Measurements from ENCODE around the gene C12orf50.

C12orf50 gene

DNA sequence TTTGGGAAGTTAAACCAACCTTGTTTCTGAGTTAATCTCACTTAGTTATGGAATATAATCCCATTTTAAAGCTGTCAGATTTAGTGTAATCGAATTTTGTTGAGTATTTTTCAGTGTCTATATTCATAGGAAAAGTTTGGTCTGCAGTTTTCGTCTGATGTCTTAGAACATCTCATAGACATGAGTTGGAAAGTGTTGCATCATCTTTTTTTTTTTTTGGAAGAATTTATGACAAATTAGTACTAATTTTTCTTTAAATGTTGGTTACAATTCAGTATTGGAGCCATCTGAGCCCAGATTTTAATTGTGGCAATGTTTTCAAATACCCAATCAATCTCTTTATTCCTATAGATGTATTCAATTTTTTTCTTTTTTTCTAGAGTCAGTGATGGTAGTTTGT, 27.9 kb downstream of the C12orf50 start:
- in situ Hi-C loops (cut with HindIII; ENCODE audit: low sequenced_read_pairs): no loop called here
- TF ChIP-seq, protein P1, sequence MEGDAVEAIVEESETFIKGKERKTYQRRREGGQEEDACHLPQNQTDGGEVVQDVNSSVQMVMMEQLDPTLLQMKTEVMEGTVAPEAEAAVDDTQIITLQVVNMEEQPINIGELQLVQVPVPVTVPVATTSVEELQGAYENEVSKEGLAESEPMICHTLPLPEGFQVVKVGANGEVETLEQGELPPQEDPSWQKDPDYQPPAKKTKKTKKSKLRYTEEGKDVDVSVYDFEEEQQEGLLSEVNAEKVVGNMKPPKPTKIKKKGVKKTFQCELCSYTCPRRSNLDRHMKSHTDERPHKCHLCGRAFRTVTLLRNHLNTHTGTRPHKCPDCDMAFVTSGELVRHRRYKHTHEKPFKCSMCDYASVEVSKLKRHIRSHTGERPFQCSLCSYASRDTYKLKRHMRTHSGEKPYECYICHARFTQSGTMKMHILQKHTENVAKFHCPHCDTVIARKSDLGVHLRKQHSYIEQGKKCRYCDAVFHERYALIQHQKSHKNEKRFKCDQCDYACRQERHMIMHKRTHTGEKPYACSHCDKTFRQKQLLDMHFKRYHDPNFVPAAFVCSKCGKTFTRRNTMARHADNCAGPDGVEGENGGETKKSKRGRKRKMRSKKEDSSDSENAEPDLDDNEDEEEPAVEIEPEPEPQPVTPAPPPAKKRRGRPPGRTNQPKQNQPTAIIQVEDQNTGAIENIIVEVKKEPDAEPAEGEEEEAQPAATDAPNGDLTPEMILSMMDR (IDR thresholded peaks at IDR 0.05; ENCODE audit: low read depth, low read length): no peak
- no peak for DNase-seq (ENCODE audit: low read depth, low spot score)
- H3K4me3 ChIP-seq (ENCODE audit: low read depth, low read length): no peak overlapping the region

DNA sequence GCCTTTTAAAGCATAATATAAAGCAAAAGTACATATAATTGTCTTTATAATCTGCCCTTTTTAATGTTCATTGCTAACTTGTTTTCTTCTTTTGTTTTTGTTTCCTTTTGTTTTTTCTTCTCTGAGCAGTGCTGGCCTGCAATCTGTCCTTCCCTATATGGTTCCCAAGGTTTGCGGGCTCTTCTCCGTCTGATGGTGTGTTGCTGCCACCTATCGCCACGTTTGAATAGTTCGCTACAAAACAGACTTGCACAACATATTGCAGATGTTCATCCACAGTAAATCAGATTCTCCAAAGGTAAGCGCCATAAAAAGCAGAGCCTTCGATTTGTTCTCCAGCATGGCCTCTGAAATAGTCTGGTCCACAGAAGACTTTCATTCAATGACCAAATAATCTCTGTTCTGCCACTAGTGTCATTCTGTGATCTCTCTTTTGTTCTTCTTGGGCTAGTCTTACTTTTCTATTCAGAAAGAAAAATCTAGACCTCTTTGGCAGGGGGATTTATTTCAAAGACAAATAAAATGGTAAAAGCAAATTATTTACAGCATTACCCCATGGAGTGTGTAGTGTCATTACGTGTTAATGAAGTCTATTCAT, 33.5 kb downstream of the C12orf50 start:
- in situ Hi-C loops (cut with HindIII; ENCODE audit: low sequenced_read_pairs): no loop called here
- TF ChIP-seq, protein P1 (IDR thresholded peaks at IDR 0.05; ENCODE audit: low read depth, low read length): peak; percentile 72
- DNase-seq (ENCODE audit: low read depth, low spot score): peak; percentile 74
- H3K4me3 ChIP-seq (ENCODE audit: low read depth, low read length): no peak overlapping the region

DNA sequence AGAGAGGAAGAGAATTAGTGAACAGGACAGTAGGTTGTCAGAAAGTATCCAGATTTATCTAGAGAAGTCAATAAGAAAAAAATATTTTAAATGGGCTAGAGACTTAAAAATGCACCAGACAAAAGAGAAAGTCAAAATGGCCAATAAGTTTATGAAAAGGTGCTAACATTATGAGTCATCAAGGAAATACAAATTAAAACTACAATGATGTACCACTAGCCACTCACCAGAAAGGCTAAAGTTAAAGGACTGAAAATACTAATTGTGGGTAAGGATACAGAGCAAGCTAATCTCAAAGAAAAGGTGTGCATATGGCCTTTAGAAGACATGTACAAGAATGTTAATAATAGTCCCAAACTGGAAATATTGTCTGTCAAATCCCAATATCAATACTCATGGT, 37.7 kb downstream of the C12orf50 start:
- in situ Hi-C loops (cut with HindIII; ENCODE audit: low sequenced_read_pairs): no loop called here
- TF ChIP-seq, protein P1 (IDR thresholded peaks at IDR 0.05; ENCODE audit: low read depth, low read length): no peak
- H3K4me3 ChIP-seq (ENCODE audit: low read depth, low read length): no peak overlapping the region
- no peak for DNase-seq (ENCODE audit: low read depth, low spot score)

DNA sequence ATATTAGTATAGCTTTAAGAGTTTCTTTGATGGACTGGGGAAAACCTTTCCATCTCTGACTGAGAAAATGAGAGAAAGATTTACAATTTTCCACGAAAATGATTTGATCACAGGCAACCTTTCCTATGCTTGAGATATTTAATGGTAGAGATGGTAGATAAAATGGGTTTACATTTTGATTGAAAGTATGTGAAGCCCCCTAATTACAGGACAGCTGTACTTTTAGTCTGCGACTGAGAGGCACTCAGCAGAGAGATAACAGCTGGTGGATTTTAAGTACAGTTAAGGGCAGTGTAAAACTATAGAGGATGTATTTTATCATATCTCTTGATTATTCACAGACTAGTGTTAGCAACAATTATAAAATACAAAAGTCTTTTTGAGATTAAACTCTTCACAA, 40.7 kb downstream of the C12orf50 start:
- no peak for DNase-seq (ENCODE audit: low read depth, low spot score)
- no peak overlapping the region for H3K4me3 ChIP-seq (ENCODE audit: low read depth, low read length)
- in situ Hi-C loops (cut with HindIII; ENCODE audit: low sequenced_read_pairs): no loop called here
- TF ChIP-seq, protein P1 (IDR thresholded peaks at IDR 0.05; ENCODE audit: low read depth, low read length): no peak

DNA sequence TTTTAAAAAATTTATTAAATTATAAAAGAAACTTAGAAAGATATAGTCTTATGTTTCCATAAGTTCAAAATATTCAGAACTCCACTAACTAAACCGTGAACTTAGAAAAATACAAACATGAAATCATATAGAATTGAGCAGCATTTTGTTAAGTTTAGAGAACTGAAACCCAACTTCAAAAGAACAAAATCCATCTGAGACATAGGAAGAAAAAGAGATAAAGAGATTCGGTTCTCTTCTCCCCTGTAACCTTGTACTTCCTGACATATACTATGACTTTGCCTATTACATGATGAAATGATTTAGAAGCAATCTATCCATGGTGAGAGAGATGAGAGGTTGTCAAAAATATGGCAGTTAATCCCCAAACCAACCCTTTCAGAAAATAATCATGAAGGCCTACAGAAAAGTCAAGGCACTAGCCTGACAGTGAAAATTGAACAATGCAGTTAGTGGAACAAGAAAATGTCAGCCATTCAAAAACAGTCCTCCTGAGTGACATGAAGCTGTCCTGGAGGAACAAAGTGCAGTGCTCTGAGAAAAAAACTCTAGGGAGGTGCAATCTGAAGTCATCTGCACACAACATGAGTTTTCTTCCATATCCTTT, 44.0 kb downstream of the C12orf50 start:
- H3K4me3 ChIP-seq (ENCODE audit: low read depth, low read length): no peak overlapping the region
- TF ChIP-seq, protein P1 (IDR thresholded peaks at IDR 0.05; ENCODE audit: low read depth, low read length): no peak
- in situ Hi-C loops (cut with HindIII; ENCODE audit: low sequenced_read_pairs): no loop called here
- DNase-seq (ENCODE audit: low read depth, low spot score): no peak

DNA sequence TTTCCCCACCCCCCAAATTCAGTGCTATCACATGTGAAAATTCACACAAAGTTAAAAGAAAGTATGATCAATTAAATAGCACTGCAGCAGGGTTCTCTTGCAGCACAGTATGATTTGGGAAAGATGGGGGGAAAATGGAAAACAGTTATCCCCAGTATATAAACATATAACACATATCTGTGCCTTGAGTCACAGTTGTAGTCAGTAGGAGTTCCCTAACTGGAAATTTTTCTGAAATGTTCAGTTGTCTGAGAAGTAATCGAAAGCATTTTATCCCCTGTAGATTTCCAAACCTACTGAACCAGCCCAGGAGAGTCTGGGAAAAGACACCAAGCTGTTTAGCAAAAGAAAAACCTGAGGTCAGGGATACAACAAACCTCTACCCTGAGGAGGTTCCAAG, 47.0 kb downstream of the C12orf50 start:
- TF ChIP-seq, protein P1 (IDR thresholded peaks at IDR 0.05; ENCODE audit: low read depth, low read length): no peak
- in situ Hi-C loops (cut with HindIII; ENCODE audit: low sequenced_read_pairs): no loop called here
- no peak overlapping the region for H3K4me3 ChIP-seq (ENCODE audit: low read depth, low read length)
- peak; percentile 58 for DNase-seq (ENCODE audit: low read depth, low spot score)
